Smooth muscle cell (in vitro differentiated cells): ENCODE results near the gene HIPK3. TPM values are rescaled to one million over a fixed set of nuclear protein-coding genes. Genes with fewer than 3 reads are reported as not detected.
"Not testable (repeated sequence)": the region's sequence is repeated elsewhere in the genome, so short reads cannot be mapped to it uniquely, and the experiment has no call there.

Experiments used
- DNase-seq: peaks from one replicate; lab custom pipeline; 2025; ENCODE audit not compliant: unreplicated experiment; lab: John Stamatoyannopoulos, UW
- H2AFZ ChIP-seq: fragments of 200-600 bp; sonication (generic); 2 replicates; pipeline ENCODE4 v1.6.0; 2016; ENCODE audit warnings: antibody characterized with exemption, low read depth, mild to moderate bottlenecking
- H3F3A ChIP-seq: fragments of 200-600 bp; sonication (generic); 2 replicates; pipeline ENCODE4 v1.6.0; 2017; ENCODE audit warnings: antibody characterized with exemption, low read depth
- H3K27ac ChIP-seq: fragments of 200-600 bp; sonication (generic); 2 replicates; pipeline ENCODE4 v1.5.1; 2016; ENCODE audit warnings: low read depth, mild to moderate bottlenecking
- H3K27me3 ChIP-seq: fragments of 200-600 bp; sonication (generic); 2 replicates; pipeline ENCODE4 v1.6.1; 2016; ENCODE audit warnings: low read depth, mild to moderate bottlenecking
- H3K36me3 ChIP-seq: fragments of 200-600 bp; sonication (generic); 2 replicates; pipeline ENCODE4 v1.5.1; 2016; ENCODE audit warnings: low read depth
- H3K4me1 ChIP-seq: fragments of 200-600 bp; sonication (generic); 2 replicates; pipeline ENCODE4 v1.5.1; 2016; ENCODE audit warnings: low read depth
- H3K4me2 ChIP-seq: fragments of 200-600 bp; sonication (generic); 2 replicates; pipeline ENCODE4 v1.6.0; 2016; ENCODE audit warnings: mild to moderate bottlenecking
- H3K4me3 ChIP-seq: fragments of 200-600 bp; sonication (generic); 2 replicates; pipeline ENCODE4 v1.5.1; 2016; ENCODE audit warnings: mild to moderate bottlenecking
- H3K79me2 ChIP-seq: fragments of 200-600 bp; sonication (generic); 2 replicates; pipeline ENCODE4 v1.6.0; 2016; ENCODE audit warnings: low read depth, mild to moderate bottlenecking
- H3K9ac ChIP-seq: fragments of 200-600 bp; sonication (generic); 2 replicates; pipeline ENCODE4 v1.6.0; 2016; ENCODE audit warnings: low read depth
- H3K9me3 ChIP-seq: fragments of 200-600 bp; sonication (generic); replicated peaks from 2 replicates; pipeline ENCODE4 v1.5.1; 2016; ENCODE audit warnings: low read depth
- H4K20me1 ChIP-seq: fragments of 200-600 bp; sonication (generic); 2 replicates; pipeline ENCODE4 v1.6.0; 2016; ENCODE audit warnings: low read depth
- CTCF ChIP-seq: fragments of 200-600 bp; sonication (generic); IDR thresholded peaks from 2 replicates; pipeline ENCODE4 v1.5.1; 2017; ENCODE audit warnings: borderline replicate concordance, mild to moderate bottlenecking, antibody characterized with exemption; ENCODE audit not compliant: insufficient read depth, poor library complexity, severe bottlenecking
- WGBS: methylation state at CpG from one replicate; pipeline ENCODE4 v1.1.7; 2016; ENCODE audit warnings: low lambda C conversion rate; 5-methylcytosine and 5-hydroxymethylcytosine counted together
- polyA plus RNA-seq: library from polyadenylated mRNA; unstranded; fragments of >200 nt; fragmentation: Nextera tagmentation; extraction: Ambion mirVana; gene quantifications from 2 replicates; pipeline ENCODE4 v1.2.1, GENCODE V29; 2016
- total RNA-seq: library from RNA; depleted of rRNA; stranded (reverse); fragments of >200 nt; gene quantifications from 2 replicates; pipeline ENCODE4 v1.2.3, GENCODE V29; 2014

HIPK3 gene
- total and polyA plus RNA-seq, 2 experiments from 2014 or later = 15.3 to 80.0 TPM

- no peak for DNase-seq
- no peak overlapping the region for H2AFZ ChIP-seq
- TF ChIP-seq CTCF = no peak
- H3K9me3 ChIP-seq = no peaks in the 10 kb centered on the region
- H3K9ac ChIP-seq = no peak overlapping the region
- H3K4me2 ChIP-seq = no peak overlapping the region
- no peaks in the 10 kb centered on the region for H3K27me3 ChIP-seq
- no peak overlapping the region for H3K27ac ChIP-seq
- H3K36me3 ChIP-seq = no peaks in the 10 kb centered on the region
- no peak overlapping the region for H3K4me3 ChIP-seq
- 95% methylated on average over 4 of the region's 4 CpGs for WGBS
- peaks cover 98% of the 10 kb centered on the region for H3K79me2 ChIP-seq
- H3K4me1 ChIP-seq = no peaks in the 10 kb centered on the region
- H3F3A ChIP-seq = no peaks in the 10 kb centered on the region
- peaks cover 100% of the 10 kb centered on the region for H4K20me1 ChIP-seq
These were observed 46.4 kb downstream of the HIPK3 start for GRCh38 chr11:33303541-33303940.

- H3K36me3 ChIP-seq, H2AFZ ChIP-seq, H3K4me3 ChIP-seq, H3K27me3 ChIP-seq, H3K27ac ChIP-seq, H3K4me2 ChIP-seq, H3K9ac ChIP-seq, H3K4me1 ChIP-seq, DNase-seq, H3K9me3 ChIP-seq: not testable (repeated sequence)
- Histone ChIP-seq H3F3A (peaks cover 12% of the 10 kb centered on the region), H3K79me2 (peaks cover 98% of the 10 kb centered on the region), H4K20me1 (peaks cover 100% of the 10 kb centered on the region)
- WGBS = 100% methylated on average over 6 of the region's 6 CpGs
These were observed 49.6 kb downstream of the HIPK3 start for GRCh38 chr11:33306821-33307220.

GRCh38 chr11:33307984-33308383 is 50.8 kb downstream of the HIPK3 start:
- Histone ChIP-seq H3K79me2 (peaks cover 98% of the 10 kb centered on the region), H3K9me3 (no peaks in the 10 kb centered on the region), H2AFZ (no peak overlapping the region), H4K20me1 (peaks cover 100% of the 10 kb centered on the region), H3K4me2 (no peak overlapping the region), H3K27me3 (no peaks in the 10 kb centered on the region), H3K27ac (no peak overlapping the region), H3K4me1 (peaks cover 9% of the 10 kb centered on the region), H3K36me3 (no peaks in the 10 kb centered on the region), H3K9ac (no peak overlapping the region), H3F3A (peaks cover 12% of the 10 kb centered on the region), H3K4me3 (no peak overlapping the region)
- TF ChIP-seq CTCF = no peak
- DNase-seq = no peak

GRCh38 chr11:33309118-33309517 is 51.9 kb downstream of the HIPK3 start:
- WGBS = 92% methylated on average over 1 of the region's 1 CpG
- H3K27ac ChIP-seq = no peak overlapping the region
- DNase-seq = no peak
- H3K9ac ChIP-seq = no peak overlapping the region
- no peaks in the 10 kb centered on the region for H3K9me3 ChIP-seq
- H3K36me3 ChIP-seq = no peaks in the 10 kb centered on the region
- H2AFZ ChIP-seq = no peak overlapping the region
- no peaks in the 10 kb centered on the region for H3K27me3 ChIP-seq
- H3F3A ChIP-seq = peaks cover 12% of the 10 kb centered on the region
- H3K79me2 ChIP-seq = peaks cover 98% of the 10 kb centered on the region
- H4K20me1 ChIP-seq = peaks cover 100% of the 10 kb centered on the region
- H3K4me3 ChIP-seq = no peak overlapping the region
- H3K4me2 ChIP-seq = no peak overlapping the region
- H3K4me1 ChIP-seq = peaks cover 9% of the 10 kb centered on the region
- TF ChIP-seq CTCF = no peak
